GM18520 (cell line): ENCODE results near the gene FLAD1.

Experiments used
- ATAC-seq: cut with Tn5 transposase; IDR thresholded peaks from one replicate; pipeline ENCODE4 v1.9.1; 2021; ENCODE audit not compliant: unreplicated experiment

FLAD1 gene

GRCh38 chr1:155002464-155003226, 19.5 kb downstream of the FLAD1 start, which contains the start of gene ZBTB7B:
Gene ZBTB7B (plus strand): TSS chr1:155002802. CDS start chr1:155014661, 11,859 bp downstream.
- no peak for ATAC-seq

GRCh38 chr1:155003227-155003765, 20.2 kb downstream of the FLAD1 start:
- ATAC-seq, result no peak

- ATAC-seq, result no peak
Observed at GRCh38 chr1:155003766-155004351, 20.7 kb downstream of the FLAD1 start.

- no peak for ATAC-seq
Observed at GRCh38 chr1:155004352-155005075, 21.4 kb downstream of the FLAD1 start.

- no peak for ATAC-seq
Observed at GRCh38 chr1:155005076-155006011, 22.2 kb downstream of the FLAD1 start.

- no peak for ATAC-seq
Observed at GRCh38 chr1:155006601-155007101, 23.5 kb downstream of the FLAD1 start.

- ATAC-seq, result no peak
Observed at GRCh38 chr1:155007251-155007828, 24.2 kb downstream of the FLAD1 start.

GRCh38 chr1:155008015-155008941, 25.1 kb downstream of the FLAD1 start:
- no peak for ATAC-seq

- no peak for ATAC-seq
Observed at GRCh38 chr1:155009221-155009711, 26.1 kb downstream of the FLAD1 start.

- ATAC-seq, result no peak
Observed at GRCh38 chr1:155009742-155010141, 26.6 kb downstream of the FLAD1 start.

- no peak for ATAC-seq
Observed at GRCh38 chr1:155010211-155010918, 27.2 kb downstream of the FLAD1 start.

- no peak for ATAC-seq
Observed at GRCh38 chr1:155011004-155011416, 27.9 kb downstream of the FLAD1 start.

GRCh38 chr1:155011437-155012025, 28.4 kb downstream of the FLAD1 start:
- no peak for ATAC-seq

- ATAC-seq, result no peak
Observed at GRCh38 chr1:155012026-155012546, 28.9 kb downstream of the FLAD1 start.

GRCh38 chr1:155012776-155013602, 29.8 kb downstream of the FLAD1 start:
- no peak for ATAC-seq

GRCh38 chr1:155013632-155014031, 30.5 kb downstream of the FLAD1 start:
- ATAC-seq, result no peak
